ENCODE measurements around the gene CXCL1. TPM values are rescaled to one million over a fixed set of nuclear protein-coding genes. Genes with fewer than 3 reads are reported as not detected.

The CXCL1 gene
- total and polyA plus RNA-seq, 2 donors (not counting 3 experiments of a cell fraction or from before 2014, with no cell fraction given), result 20.0 to 26.7 TPM

- DNase-seq (ENCODE audit: low read depth, low spot score) (no peak), FAIRE-seq (no peak)
- no peak overlapping the region for H2AFZ ChIP-seq (ENCODE audit: low read depth, low read length)
- TF ChIP-seq FOS (IDR thresholded peaks at IDR 0.05; ENCODE audit: borderline replicate concordance, insufficient read depth, low read length) (no peak), POLR2AphosphoS5 (IDR thresholded peaks at IDR 0.05; ENCODE audit: insufficient read depth, low read depth, low read length) (no peak), POLR2A (IDR thresholded peaks at IDR 0.05; ENCODE audit: low read depth, low read length) (no peak), GATA2 (IDR thresholded peaks at IDR 0.05; ENCODE audit: insufficient read depth, insufficient read length, low read depth, low read length) (no peak), EZH2 (IDR thresholded peaks at IDR 0.05; ENCODE audit: borderline replicate concordance, low read depth, low read length, severe bottlenecking) (no peak), JUN (IDR thresholded peaks at IDR 0.05; ENCODE audit: borderline replicate concordance, insufficient read depth, insufficient read length, low read depth) (no peak), MYC (IDR thresholded peaks at IDR 0.05; ENCODE audit: low read depth, low read length) (no peak)
- TF ChIP-seq, protein P1, sequence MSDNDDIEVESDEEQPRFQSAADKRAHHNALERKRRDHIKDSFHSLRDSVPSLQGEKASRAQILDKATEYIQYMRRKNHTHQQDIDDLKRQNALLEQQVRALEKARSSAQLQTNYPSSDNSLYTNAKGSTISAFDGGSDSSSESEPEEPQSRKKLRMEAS (IDR thresholded peaks at IDR 0.05; ENCODE audit: insufficient read depth, insufficient read length), result no peak
- TF ChIP-seq, protein P2, sequence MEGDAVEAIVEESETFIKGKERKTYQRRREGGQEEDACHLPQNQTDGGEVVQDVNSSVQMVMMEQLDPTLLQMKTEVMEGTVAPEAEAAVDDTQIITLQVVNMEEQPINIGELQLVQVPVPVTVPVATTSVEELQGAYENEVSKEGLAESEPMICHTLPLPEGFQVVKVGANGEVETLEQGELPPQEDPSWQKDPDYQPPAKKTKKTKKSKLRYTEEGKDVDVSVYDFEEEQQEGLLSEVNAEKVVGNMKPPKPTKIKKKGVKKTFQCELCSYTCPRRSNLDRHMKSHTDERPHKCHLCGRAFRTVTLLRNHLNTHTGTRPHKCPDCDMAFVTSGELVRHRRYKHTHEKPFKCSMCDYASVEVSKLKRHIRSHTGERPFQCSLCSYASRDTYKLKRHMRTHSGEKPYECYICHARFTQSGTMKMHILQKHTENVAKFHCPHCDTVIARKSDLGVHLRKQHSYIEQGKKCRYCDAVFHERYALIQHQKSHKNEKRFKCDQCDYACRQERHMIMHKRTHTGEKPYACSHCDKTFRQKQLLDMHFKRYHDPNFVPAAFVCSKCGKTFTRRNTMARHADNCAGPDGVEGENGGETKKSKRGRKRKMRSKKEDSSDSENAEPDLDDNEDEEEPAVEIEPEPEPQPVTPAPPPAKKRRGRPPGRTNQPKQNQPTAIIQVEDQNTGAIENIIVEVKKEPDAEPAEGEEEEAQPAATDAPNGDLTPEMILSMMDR (IDR thresholded peaks at IDR 0.05; ENCODE audit: extremely low read depth in 1 of 2, insufficient read depth in 1 of 2, low read depth in 1 of 2, low read length in 2 of 2), result no peak
- no peaks in the 10 kb centered on the region for H3K36me3 ChIP-seq (ENCODE audit: control insufficient read depth in 2 of 2, extremely low read depth in 1 of 2, insufficient read depth in 2 of 2, low read length in 2 of 2)
- no peaks in the 10 kb centered on the region for H3K9me3 ChIP-seq (replicated peaks; ENCODE audit: control insufficient read depth, insufficient read depth, low read length)
- H4K20me1 ChIP-seq (replicated peaks; ENCODE audit: control insufficient read depth, extremely low read depth, insufficient read depth, low read length), result no peaks in the 10 kb centered on the region
- no peaks in the 10 kb centered on the region for H3K9me1 ChIP-seq (replicated peaks; ENCODE audit: control insufficient read depth, extremely low read depth, insufficient read depth, low read length)
- no peak overlapping the region for H3K4me2 ChIP-seq (ENCODE audit: insufficient read depth, low read length)
- ChIA-PET CTCF (interaction anchor here (0.7 to 3.1 kb wide), 3 partner anchors 7 to 283 kb away, joined by 3 to 15 read pairs (median 3); no protein-coding TSS in a partner anchor), POLR2A (no interaction called here)
- H3K27me3 ChIP-seq (ENCODE audit: control insufficient read depth in 2 of 2, insufficient read depth in 2 of 2, low read length in 2 of 2), result no peaks in the 10 kb centered on the region
- H3K79me2 ChIP-seq (ENCODE audit: control insufficient read depth, insufficient read depth, low read length), result no peaks in the 10 kb centered on the region
- dilution Hi-C loops (cut with MboI; ENCODE audit: extremely low pct_ligation_motif_present, low sequenced_read_pairs) (no loop called here), intact Hi-C loops (cut with micrococcal nuclease) (no loop called here)
- no TSS peak for BruUV-seq (replicated peaks)
- no peak overlapping the region for H3K9ac ChIP-seq (replicated peaks; ENCODE audit: extremely low read depth, insufficient read depth, low read length)
- H3K4me1 ChIP-seq (ENCODE audit: control insufficient read depth, extremely low read depth, insufficient read depth, low read length), result peaks cover 9% of the 10 kb centered on the region
- no peak overlapping the region for H3K4me3 ChIP-seq (replicated peaks in 1 of 3; ENCODE audit: insufficient read depth in 1 of 3, low read depth in 1 of 3, low read length in 3 of 3)
- H3K27ac ChIP-seq (ENCODE audit: insufficient read depth, low read depth, low read length), result no peak overlapping the region
These were observed 17.9 kb upstream of the CXCL1 start for GRCh38 chr4:73851293-73851692.
